ENCODE data around the gene NACC1.
"Not testable (repeated sequence)": the region's sequence is repeated elsewhere in the genome, so short reads cannot be mapped to it uniquely, and the experiment has no call there.

NACC1 gene

GRCh38 chr19:13146763-13147563, 28.9 kb downstream of the NACC1 start:
- DNase-seq (ENCODE audit: low spot score): no peak

- not testable (repeated sequence) for DNase-seq (ENCODE audit: low spot score)
Observed at GRCh38 chr19:13149173-13149627, 31.1 kb downstream of the NACC1 start.

DNA sequence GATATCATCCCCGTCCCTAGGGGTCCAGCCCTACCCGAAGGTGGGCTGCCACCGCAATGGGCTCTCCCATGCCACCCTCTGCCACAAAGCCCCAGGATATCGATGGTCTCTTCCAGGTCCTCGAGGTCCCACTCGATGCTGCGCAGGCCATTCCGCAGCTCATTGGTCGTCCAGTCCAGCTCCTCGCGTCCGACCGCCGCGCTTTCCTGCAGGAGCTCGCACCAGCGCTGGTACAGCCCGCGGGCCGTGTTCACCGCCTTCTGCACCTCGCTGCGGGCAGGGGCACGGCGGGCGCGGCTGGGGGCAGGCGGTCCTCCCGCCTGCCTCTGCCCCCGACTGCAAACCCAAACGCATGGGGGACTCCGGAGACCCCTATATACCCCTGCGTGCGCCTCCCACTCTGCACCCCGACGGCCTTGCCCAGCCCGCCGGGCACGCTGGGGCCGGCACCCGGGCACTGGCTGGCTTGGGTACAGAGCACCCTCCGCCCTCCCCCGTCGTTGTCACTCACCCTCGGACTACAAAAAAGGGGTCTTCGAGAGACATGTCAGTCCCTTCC, 31.6 kb downstream of the NACC1 start:
- no peak for DNase-seq (ENCODE audit: low spot score)

GRCh38 chr19:13150187-13150930, 32.3 kb downstream of the NACC1 start, which contains the start of the genes IER2 and STX10:
IER2 (plus strand) TSS chr19:13150411; CDS start chr19:13153187, 2,776 bp downstream.
STX10 (minus strand) TSS chr19:13150375; CDS start chr19:13150173, 202 bp downstream.
- DNase-seq (ENCODE audit: low spot score): peak; percentile 84

DNA sequence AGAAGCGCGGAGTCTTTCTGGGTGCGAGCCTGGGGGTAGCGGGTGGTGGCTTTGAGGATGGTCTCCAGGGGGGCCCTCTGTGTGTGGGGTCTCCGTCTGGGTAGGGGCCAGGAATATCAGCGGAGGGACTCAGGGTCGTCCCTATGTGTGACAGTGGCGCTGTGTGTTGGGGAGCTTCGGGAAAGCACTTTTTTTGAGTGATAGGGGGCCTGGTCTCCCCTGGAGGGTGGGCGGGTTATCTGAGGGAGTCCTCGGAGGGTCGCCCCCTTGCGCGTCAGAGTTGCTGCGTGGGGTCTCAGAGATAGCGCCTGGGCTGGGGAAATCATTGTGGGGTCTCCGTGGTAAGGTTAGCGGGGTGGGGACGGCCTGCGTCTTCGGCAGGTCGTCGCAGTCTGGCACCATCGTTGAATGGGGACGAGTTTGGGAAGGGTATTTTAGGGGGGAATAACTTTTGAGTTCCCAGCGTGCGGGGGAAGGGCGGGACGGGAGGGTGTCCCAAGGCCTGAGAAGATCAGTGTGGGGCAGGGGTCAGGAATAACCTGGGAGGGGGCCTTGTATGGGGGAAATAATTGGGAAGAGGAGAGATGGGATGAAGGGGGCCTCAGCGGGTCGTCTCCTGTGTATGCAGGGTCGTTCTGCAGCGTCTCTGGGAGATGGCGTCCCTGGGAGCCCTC, 33.0 kb downstream of the NACC1 start:
- no peak for DNase-seq (ENCODE audit: low spot score)

- DNase-seq (ENCODE audit: low spot score): peak; percentile 96
Observed at GRCh38 chr19:13151605-13152355, 33.7 kb downstream of the NACC1 start.

- DNase-seq (ENCODE audit: low spot score): no peak
Observed at GRCh38 chr19:13152356-13152973, 34.4 kb downstream of the NACC1 start.

- peak; percentile 87 for DNase-seq (ENCODE audit: low spot score)
Observed at GRCh38 chr19:13152974-13153568, 35.0 kb downstream of the NACC1 start.

GRCh38 chr19:13153569-13154240, 35.6 kb downstream of the NACC1 start:
- DNase-seq (ENCODE audit: low spot score): no peak

- DNase-seq (ENCODE audit: low spot score): no peak
Observed at GRCh38 chr19:13154241-13154778, 36.2 kb downstream of the NACC1 start.

DNA sequence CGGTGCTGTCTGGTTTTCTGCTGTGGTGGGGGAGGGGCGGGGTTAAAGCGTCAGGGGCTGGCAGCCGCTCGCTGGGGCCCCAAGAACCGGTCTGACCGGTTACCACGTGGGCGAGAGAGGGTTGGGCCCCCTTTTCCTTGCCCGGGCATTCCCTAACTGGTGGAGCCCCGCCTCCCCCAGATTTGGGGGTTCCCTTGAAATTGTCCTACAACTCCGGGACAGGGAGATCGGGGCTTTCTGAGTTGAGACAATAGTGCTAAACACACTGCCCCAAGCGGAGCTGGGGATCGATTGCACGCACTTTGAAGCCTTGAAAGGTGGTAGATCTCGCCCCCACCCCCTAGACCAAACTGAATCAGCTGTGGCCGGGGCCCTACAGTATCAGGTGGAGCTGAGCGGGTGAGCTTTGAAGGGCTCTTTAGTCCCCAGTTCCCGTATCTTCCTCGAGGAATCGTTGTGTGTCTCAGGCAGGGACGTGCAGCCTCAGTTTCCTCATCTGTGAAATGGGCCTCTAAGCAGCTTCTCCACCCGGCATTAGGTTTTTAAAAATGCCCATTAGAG, 36.9 kb downstream of the NACC1 start:
- DNase-seq (ENCODE audit: low spot score): no peak

GRCh38 chr19:13155472-13156359, 37.7 kb downstream of the NACC1 start:
- DNase-seq (ENCODE audit: low spot score): peak; percentile 82

DNA sequence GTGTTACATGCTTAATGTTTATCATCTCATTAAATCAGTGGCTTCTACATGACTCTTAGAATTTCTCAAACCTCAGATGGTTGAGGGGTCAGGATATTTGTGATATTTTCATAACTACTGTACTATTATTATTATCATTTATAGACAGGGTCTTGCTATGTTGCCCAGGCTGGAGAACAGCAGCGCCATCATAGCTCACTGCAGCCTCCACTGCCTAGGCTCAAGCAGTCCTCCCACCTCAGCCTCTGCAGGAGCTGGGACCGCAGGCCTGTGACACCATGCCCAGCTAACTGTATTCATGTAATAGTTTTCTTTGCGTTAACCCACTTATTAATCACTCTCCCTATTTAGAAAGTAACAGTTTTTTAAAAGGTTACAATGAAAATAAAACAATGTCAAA, 41.6 kb downstream of the NACC1 start:
- no peak for DNase-seq (ENCODE audit: low spot score)

GRCh38 chr19:13160557-13160956, 42.5 kb downstream of the NACC1 start:
- no peak for DNase-seq (ENCODE audit: low spot score)

- no peak for DNase-seq (ENCODE audit: low spot score)
Observed at GRCh38 chr19:13162724-13163608, 44.9 kb downstream of the NACC1 start.

GRCh38 chr19:13163609-13164342, 45.7 kb downstream of the NACC1 start:
- DNase-seq (ENCODE audit: low spot score): no peak
